HG02571 (cell line): ENCODE results near the gene CAPZB.
A peak's percentile ranks its signal among the peaks of the same experiment; 100 is the strongest.
"Not testable (repeated sequence)": the region's sequence is repeated elsewhere in the genome, so short reads cannot be mapped to it uniquely, and the experiment has no call there.

Source experiments
- ATAC-seq: cut with Tn5 transposase; IDR thresholded peaks from one replicate; pipeline ENCODE4 v1.9.1; 2021; ENCODE audit warnings: mild to moderate bottlenecking, moderate library complexity; ENCODE audit not compliant: unreplicated experiment

CAPZB gene

DNA sequence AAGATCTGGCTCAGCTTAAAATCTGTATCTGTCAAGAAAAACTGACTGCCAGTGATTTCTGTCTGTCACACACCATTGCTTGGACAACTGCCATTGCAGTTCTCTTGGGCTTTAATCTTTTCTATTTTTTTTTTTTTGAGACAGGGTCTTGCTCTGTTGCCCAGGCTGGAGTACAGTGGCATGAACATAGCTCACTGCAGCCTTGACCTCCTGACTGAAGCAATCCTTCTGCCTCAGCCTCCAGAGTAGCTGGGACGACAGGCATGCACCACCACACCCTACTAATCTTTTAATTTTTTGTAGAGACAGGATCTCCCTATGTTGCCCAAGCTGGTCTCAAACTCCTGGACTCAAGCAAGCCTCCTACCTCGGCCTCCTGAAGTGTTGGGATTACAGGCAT, 14.5 kb upstream of the CAPZB start:
- ATAC-seq: not testable (repeated sequence)

GRCh38 chr1:19497443-19497842, 12.1 kb upstream of the CAPZB start:
- not testable (repeated sequence) for ATAC-seq

- no peak for ATAC-seq
Observed at GRCh38 chr1:19496527-19496874, 11.2 kb upstream of the CAPZB start.

- ATAC-seq: no peak
Observed at GRCh38 chr1:19495799-19496526, 10.6 kb upstream of the CAPZB start.

DNA sequence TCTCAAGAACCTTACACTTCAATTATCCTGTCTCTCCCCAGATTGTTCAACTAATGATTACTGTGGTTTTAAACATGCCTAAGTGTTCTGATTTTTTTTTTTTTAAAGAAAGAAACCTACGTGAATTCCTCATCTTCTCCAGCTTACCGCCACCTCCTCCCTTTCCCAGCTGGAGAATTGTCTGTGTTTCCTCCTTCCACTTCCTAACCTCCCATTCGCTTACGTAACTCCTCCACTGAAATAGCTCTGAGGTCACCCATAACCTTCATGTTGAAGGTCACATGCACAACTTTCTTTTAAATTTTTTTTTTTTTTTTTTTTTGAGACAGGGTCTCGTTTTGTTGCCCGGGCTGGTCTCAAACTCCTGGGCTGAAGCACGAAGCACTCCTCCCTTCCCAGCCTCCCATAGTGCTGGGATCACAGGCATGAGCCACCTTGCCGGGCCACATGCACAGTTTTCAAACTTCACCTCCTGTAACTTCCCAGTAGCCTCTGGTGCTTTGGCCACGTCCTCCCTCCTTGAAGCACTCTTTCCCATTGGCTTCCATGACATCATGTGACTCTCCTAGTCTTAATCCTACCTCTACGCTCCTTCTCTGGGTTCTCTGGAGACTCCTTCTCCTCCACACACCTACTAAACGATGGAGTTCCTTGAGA, 9.8 kb upstream of the CAPZB start:
- no peak for ATAC-seq

GRCh38 chr1:19493547-19493946, 8.2 kb upstream of the CAPZB start:
- ATAC-seq: no peak

GRCh38 chr1:19489996-19490395, 4.7 kb upstream of the CAPZB start:
- ATAC-seq: no peak

- no peak for ATAC-seq
Observed at GRCh38 chr1:19488136-19488535, 2.8 kb upstream of the CAPZB start.

GRCh38 chr1:19484798-19485361, 459 bp downstream of the CAPZB start:
- ATAC-seq: peak; percentile 21

- no peak for ATAC-seq
Observed at GRCh38 chr1:19484338-19484797, 971 bp downstream of the CAPZB start.

DNA sequence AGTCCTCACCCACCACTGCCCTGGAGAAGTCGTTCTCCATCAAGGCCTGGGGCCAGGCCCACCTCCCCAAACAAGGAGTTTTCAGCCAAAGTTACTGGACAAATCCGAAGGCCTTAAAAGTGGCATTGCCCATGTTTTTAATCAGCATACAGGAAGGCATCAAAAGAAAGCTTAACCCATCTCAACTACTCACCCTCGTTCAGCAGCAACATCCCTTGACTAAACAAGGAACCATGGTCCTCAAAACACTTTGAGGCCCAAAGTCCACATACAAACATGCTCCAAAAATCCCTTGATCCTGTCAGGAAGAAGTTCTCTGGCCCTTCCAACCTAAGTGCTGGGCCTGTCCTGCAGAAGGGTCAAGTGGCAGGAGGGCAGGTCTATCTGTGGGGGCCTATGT, 1.6 kb downstream of the CAPZB start:
- no peak for ATAC-seq

GRCh38 chr1:19483261-19483660, 2.1 kb downstream of the CAPZB start:
- no peak for ATAC-seq

- ATAC-seq: no peak
Observed at GRCh38 chr1:19481826-19482398, 3.4 kb downstream of the CAPZB start.

- no peak for ATAC-seq
Observed at GRCh38 chr1:19480282-19480681, 5.1 kb downstream of the CAPZB start.

GRCh38 chr1:19479351-19480120, 5.8 kb downstream of the CAPZB start:
- no peak for ATAC-seq

GRCh38 chr1:19478322-19478721, 7.0 kb downstream of the CAPZB start:
- ATAC-seq: no peak

- no peak for ATAC-seq
Observed at GRCh38 chr1:19477284-19478249, 7.8 kb downstream of the CAPZB start.

DNA sequence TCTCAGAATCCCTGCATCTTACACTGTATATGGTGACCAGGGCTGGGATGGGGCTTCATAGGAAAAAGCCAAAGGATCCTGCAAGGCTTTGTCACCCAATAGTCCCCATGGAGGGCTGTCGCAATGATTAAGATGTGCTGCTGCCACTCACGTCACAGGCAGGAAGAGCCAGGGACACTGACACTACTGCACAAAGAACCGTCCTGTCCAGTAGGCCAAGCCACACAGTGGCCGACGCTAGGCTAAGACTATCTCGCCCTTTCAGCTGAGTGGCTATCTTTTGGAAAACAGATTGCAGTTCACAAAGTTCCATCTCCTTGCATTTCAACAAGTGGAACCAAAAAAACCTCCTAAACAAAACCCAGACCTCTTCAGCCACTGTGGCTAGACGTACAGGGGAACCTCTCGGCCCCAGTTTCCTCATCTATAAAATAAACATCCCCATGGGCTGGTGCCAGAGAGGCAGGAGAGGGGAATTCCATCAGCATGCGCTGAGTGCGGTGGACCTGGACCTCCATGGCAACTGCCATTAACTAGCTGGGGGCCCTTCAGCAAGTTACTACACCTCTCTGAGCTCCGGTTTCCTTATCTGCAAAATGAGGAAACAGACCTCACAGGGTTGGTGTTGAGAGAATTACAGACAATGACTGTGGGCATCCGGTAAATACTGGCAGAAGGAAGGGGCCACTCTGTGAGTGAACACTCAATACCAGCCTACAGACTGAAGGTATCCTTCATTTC, 8.7 kb downstream of the CAPZB start:
- ATAC-seq: no peak

DNA sequence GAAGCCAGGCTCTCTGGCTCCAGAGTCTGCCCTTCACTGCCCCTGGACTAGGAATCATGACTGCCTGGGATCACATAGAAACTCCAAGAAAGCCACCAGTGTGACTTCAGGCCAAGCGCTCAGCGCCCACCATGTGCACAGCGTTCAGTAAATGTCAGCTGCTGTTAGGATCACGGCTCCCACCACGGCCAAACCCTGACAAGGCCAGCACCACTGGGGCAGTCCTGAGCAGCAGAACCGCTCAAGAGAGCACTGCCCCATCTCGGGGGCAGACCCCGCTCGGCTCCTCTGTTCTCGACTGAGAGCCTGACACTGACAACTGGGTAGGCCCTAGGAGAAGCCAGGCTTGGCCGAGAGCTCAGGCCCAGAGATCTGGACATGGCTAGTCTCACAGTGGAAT, 10.0 kb downstream of the CAPZB start:
- ATAC-seq: no peak
